ENCODE data around the gene KCTD16.

Gene KCTD16

DNA sequence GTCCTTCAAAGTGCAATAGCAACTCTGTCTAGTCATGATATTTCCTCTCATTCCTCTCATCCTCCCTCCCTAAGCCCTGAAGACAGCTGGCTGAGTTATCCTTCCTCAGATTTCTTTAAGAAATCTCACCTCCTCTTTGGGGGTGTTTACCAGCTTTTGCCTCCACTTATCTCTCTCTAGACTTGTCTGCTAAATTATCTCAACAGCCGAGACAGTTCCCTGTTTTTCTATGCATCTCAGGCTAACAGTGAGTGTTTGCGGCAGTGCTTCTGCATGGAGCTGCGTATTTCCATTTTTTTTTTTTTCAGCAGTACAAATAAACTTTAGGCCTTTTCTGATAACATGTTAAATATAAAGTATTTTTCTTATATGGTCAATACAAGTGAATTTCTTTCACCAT, 20.9 kb downstream of the KCTD16 start:
- TF ChIP-seq RARB (CRISPR knock-in tag; IDR thresholded peaks at IDR 0.05): no peak
- TF ChIP-seq CSRNP3 (CRISPR knock-in tag; IDR thresholded peaks at IDR 0.05): no peak
- no peak for TF ChIP-seq ESRRG (CRISPR knock-in tag; IDR thresholded peaks at IDR 0.05)
- TF ChIP-seq, protein P1, sequence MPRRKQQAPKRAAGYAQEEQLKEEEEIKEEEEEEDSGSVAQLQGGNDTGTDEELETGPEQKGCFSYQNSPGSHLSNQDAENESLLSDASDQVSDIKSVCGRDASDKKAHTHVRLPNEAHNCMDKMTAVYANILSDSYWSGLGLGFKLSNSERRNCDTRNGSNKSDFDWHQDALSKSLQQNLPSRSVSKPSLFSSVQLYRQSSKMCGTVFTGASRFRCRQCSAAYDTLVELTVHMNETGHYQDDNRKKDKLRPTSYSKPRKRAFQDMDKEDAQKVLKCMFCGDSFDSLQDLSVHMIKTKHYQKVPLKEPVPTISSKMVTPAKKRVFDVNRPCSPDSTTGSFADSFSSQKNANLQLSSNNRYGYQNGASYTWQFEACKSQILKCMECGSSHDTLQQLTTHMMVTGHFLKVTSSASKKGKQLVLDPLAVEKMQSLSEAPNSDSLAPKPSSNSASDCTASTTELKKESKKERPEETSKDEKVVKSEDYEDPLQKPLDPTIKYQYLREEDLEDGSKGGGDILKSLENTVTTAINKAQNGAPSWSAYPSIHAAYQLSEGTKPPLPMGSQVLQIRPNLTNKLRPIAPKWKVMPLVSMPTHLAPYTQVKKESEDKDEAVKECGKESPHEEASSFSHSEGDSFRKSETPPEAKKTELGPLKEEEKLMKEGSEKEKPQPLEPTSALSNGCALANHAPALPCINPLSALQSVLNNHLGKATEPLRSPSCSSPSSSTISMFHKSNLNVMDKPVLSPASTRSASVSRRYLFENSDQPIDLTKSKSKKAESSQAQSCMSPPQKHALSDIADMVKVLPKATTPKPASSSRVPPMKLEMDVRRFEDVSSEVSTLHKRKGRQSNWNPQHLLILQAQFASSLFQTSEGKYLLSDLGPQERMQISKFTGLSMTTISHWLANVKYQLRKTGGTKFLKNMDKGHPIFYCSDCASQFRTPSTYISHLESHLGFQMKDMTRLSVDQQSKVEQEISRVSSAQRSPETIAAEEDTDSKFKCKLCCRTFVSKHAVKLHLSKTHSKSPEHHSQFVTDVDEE (CRISPR knock-in tag; IDR thresholded peaks at IDR 0.05): no peak
- no peak for TF ChIP-seq ISL1 (CRISPR knock-in tag; IDR thresholded peaks at IDR 0.05)
- no peak for TF ChIP-seq TOX (CRISPR knock-in tag; IDR thresholded peaks at IDR 0.05; ENCODE audit: borderline replicate concordance)
- no peak for TF ChIP-seq SNAI2 (CRISPR knock-in tag; IDR thresholded peaks at IDR 0.05)
- no peak for TF ChIP-seq POU6F1 (CRISPR knock-in tag; IDR thresholded peaks at IDR 0.05; ENCODE audit: borderline replicate concordance, low read depth)
- no peak for TF ChIP-seq ZNF565 (CRISPR knock-in tag; conservative IDR thresholded peaks at IDR 0.05; ENCODE audit: low read depth)
- no peak for TF ChIP-seq ZFP3 (CRISPR knock-in tag; IDR thresholded peaks at IDR 0.05)
- no peak for TF ChIP-seq ARNTL (CRISPR knock-in tag; IDR thresholded peaks at IDR 0.05; ENCODE audit: borderline replicate concordance, low read depth)
- TF ChIP-seq, protein P2, sequence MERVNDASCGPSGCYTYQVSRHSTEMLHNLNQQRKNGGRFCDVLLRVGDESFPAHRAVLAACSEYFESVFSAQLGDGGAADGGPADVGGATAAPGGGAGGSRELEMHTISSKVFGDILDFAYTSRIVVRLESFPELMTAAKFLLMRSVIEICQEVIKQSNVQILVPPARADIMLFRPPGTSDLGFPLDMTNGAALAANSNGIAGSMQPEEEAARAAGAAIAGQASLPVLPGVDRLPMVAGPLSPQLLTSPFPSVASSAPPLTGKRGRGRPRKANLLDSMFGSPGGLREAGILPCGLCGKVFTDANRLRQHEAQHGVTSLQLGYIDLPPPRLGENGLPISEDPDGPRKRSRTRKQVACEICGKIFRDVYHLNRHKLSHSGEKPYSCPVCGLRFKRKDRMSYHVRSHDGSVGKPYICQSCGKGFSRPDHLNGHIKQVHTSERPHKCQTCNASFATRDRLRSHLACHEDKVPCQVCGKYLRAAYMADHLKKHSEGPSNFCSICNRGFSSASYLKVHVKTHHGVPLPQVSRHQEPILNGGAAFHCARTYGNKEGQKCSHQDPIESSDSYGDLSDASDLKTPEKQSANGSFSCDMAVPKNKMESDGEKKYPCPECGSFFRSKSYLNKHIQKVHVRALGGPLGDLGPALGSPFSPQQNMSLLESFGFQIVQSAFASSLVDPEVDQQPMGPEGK (CRISPR knock-in tag; IDR thresholded peaks at IDR 0.05; ENCODE audit: borderline replicate concordance): no peak
- TF ChIP-seq GLIS3 (CRISPR knock-in tag; IDR thresholded peaks at IDR 0.05): no peak
- TF ChIP-seq ZNF70 (CRISPR knock-in tag; IDR thresholded peaks at IDR 0.05): no peak
- no peak for ATAC-seq

DNA sequence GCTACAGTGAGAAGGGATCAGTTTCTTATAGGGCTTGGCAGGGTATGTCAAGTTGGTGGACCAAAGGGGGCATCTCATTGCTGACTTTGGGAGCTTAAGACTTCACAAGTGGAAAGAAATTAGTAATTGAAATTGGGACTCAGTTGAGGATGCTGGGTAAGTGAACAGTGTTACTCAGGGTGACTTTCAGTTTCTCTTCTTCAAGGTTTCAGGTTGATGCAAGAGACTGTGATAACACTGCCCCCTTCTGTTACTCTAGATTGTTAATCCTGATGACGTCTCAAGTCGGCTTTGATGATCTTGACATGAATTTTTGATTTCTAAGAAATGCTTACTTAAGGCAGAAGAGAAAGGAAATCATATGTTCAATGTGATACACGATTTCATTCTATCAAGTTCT, 21.3 kb downstream of the KCTD16 start:
- no peak for TF ChIP-seq OSR1 (CRISPR knock-in tag; IDR thresholded peaks at IDR 0.05)
- TF ChIP-seq RARB (CRISPR knock-in tag; IDR thresholded peaks at IDR 0.05): no peak
- TF ChIP-seq TCF4 (CRISPR knock-in tag; IDR thresholded peaks at IDR 0.05; ENCODE audit: borderline replicate concordance): no peak
- no peak for TF ChIP-seq POU6F1 (CRISPR knock-in tag; IDR thresholded peaks at IDR 0.05; ENCODE audit: borderline replicate concordance, low read depth)
- TF ChIP-seq ISL1 (CRISPR knock-in tag; IDR thresholded peaks at IDR 0.05): no peak
- TF ChIP-seq ZFP3 (CRISPR knock-in tag; IDR thresholded peaks at IDR 0.05): no peak
- TF ChIP-seq, protein P1 (CRISPR knock-in tag; IDR thresholded peaks at IDR 0.05): no peak
- peak; percentile 75 for ATAC-seq

- no peak for ATAC-seq
- TF ChIP-seq RARB (CRISPR knock-in tag; IDR thresholded peaks at IDR 0.05) (no peak), POU6F1 (CRISPR knock-in tag; IDR thresholded peaks at IDR 0.05; ENCODE audit: borderline replicate concordance, low read depth) (no peak), SNAI2 (CRISPR knock-in tag; IDR thresholded peaks at IDR 0.05) (no peak), BACH2 (CRISPR knock-in tag; IDR thresholded peaks at IDR 0.05; ENCODE audit: borderline replicate concordance) (no peak), CSDC2 (CRISPR knock-in tag; IDR thresholded peaks at IDR 0.05) (no peak), ESRRG (CRISPR knock-in tag; IDR thresholded peaks at IDR 0.05) (no peak), TCF4 (CRISPR knock-in tag; IDR thresholded peaks at IDR 0.05; ENCODE audit: borderline replicate concordance) (no peak), TOX (CRISPR knock-in tag; IDR thresholded peaks at IDR 0.05; ENCODE audit: borderline replicate concordance) (no peak), ZFP30 (CRISPR knock-in tag; IDR thresholded peaks at IDR 0.05) (no peak), ARNTL (CRISPR knock-in tag; IDR thresholded peaks at IDR 0.05; ENCODE audit: borderline replicate concordance, low read depth) (no peak), ISL1 (CRISPR knock-in tag; IDR thresholded peaks at IDR 0.05) (no peak), ZNF70 (CRISPR knock-in tag; IDR thresholded peaks at IDR 0.05) (no peak), ZNF8 (CRISPR knock-in tag; IDR thresholded peaks at IDR 0.05) (no peak)
- TF ChIP-seq, protein P3, sequence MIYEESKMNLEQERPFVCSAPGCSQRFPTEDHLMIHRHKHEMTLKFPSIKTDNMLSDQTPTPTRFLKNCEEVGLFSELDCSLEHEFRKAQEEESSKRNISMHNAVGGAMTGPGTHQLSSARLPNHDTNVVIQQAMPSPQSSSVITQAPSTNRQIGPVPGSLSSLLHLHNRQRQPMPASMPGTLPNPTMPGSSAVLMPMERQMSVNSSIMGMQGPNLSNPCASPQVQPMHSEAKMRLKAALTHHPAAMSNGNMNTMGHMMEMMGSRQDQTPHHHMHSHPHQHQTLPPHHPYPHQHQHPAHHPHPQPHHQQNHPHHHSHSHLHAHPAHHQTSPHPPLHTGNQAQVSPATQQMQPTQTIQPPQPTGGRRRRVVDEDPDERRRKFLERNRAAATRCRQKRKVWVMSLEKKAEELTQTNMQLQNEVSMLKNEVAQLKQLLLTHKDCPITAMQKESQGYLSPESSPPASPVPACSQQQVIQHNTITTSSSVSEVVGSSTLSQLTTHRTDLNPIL (CRISPR knock-in tag; IDR thresholded peaks at IDR 0.05; ENCODE audit: low read depth): no peak
Measured at GRCh38 chr5:144192661-144193060, 22.0 kb downstream of the KCTD16 start.
